MM.1S (cell line): ENCODE results near the gene PET100.

Experiments used
- CTCF ChIP-seq: fragments of 300-600 bp; sonication (generic); IDR thresholded peaks from 2 replicates; pipeline ENCODE4 v1.5.1; 2016; ENCODE audit warnings: antibody characterized with exemption, low read length, mixed read lengths
- EZH2 ChIP-seq: fragments of 300-600 bp; sonication (generic); optimal IDR thresholded peaks from 2 replicates; pipeline ENCODE3; 2017; ENCODE audit warnings: low read depth, mild to moderate bottlenecking, antibody characterized with exemption, low read length, mixed read lengths
- EZH2phosphoT487 ChIP-seq: fragments of 300-600 bp; sonication (generic); IDR thresholded peaks from 2 replicates; pipeline ENCODE4 v1.6.1; 2018; ENCODE audit warnings: antibody characterized with exemption, low read length

- TF ChIP-seq CTCF (no peak), EZH2 (no peak), EZH2phosphoT487 (no peak)
These were observed 39.8 kb upstream of the PET100 start for GRCh38 chr19:7589822-7590221.
